Measurements from ENCODE around the gene SYCN. TPM values are rescaled to one million over a fixed set of nuclear protein-coding genes. Genes with fewer than 3 reads are reported as not detected.
"Not testable (repeated sequence)": the region's sequence is repeated elsewhere in the genome, so short reads cannot be mapped to it uniquely, and the experiment has no call there.

Gene SYCN
- total and polyA plus RNA-seq, 4 donors, result 0.18 TPM; not detected in 3

GRCh38 chr19:39230096-39230764 is 26.2 kb upstream of the SYCN start:
- Histone ChIP-seq H3K4me3 (no peak overlapping the region), H3K9me3 (ENCODE audit: control insufficient read depth in 4 of 4, insufficient read depth in 3 of 4, low read length in 3 of 4) (peaks cover 0 to 3% (median 0%) of the 10 kb centered on the region in 4 donors), H3K9ac (ENCODE audit: insufficient read depth in 1 of 2, low read length in 2 of 2) (no peak overlapping the region), H3K36me3 (ENCODE audit: control insufficient read depth in 4 of 4, insufficient read depth in 4 of 4, low read length in 4 of 4) (no peaks in the 10 kb centered on the region), H3K4me1 (ENCODE audit: control insufficient read depth in 5 of 5, insufficient read depth in 5 of 5, low read length in 5 of 5) (no peaks in the 10 kb centered on the region), H3K27ac (ENCODE audit: low read depth in 1 of 2, low read length in 1 of 2) (no peak overlapping the region), H3K27me3 (ENCODE audit: control insufficient read depth in 3 of 3, insufficient read depth in 3 of 3, low read length in 2 of 3) (peaks cover 0 to 2% (median 2%) of the 10 kb centered on the region in 3 donors)
- no peak for ATAC-seq (ENCODE audit: insufficient read depth, low FRiP score)
- WGBS, 2 donors, result 79 to 85% methylated on average over 2 of the region's 2 CpGs
- TF ChIP-seq CTCF (IDR thresholded peaks at IDR 0.05; ENCODE audit: control extremely low read depth, extremely low read depth), result no peak
- DNase-seq, result no peak

- no peak for TF ChIP-seq CTCF (IDR thresholded peaks at IDR 0.05; ENCODE audit: control extremely low read depth, extremely low read depth)
- Histone ChIP-seq H3K9ac (ENCODE audit: insufficient read depth in 1 of 2, low read length in 2 of 2) (no peak overlapping the region), H3K27me3 (ENCODE audit: control insufficient read depth in 3 of 3, insufficient read depth in 3 of 3, low read length in 2 of 3) (no peaks in the 10 kb centered on the region), H3K9me3 (ENCODE audit: control insufficient read depth in 4 of 4, insufficient read depth in 3 of 4, low read length in 3 of 4) (peaks cover 0 to 2% (median 0%) of the 10 kb centered on the region in 4 donors), H3K36me3 (ENCODE audit: control insufficient read depth in 4 of 4, insufficient read depth in 4 of 4, low read length in 4 of 4) (no peaks in the 10 kb centered on the region), H3K27ac (ENCODE audit: low read depth in 1 of 2, low read length in 1 of 2) (no peak overlapping the region), H3K4me1 (ENCODE audit: control insufficient read depth in 5 of 5, insufficient read depth in 5 of 5, low read length in 5 of 5) (peaks cover 0 to 1% (median 0%) of the 10 kb centered on the region in 5 donors), H3K4me3 (no peak overlapping the region)
- ATAC-seq (ENCODE audit: insufficient read depth, low FRiP score), result no peak
- no peak for DNase-seq
- WGBS, 2 donors, result 22 to 28% methylated on average over 3 of the region's 3 CpGs
These were observed 20.8 kb upstream of the SYCN start for GRCh38 chr19:39224910-39225309.

- H3K9ac ChIP-seq (ENCODE audit: insufficient read depth in 1 of 2, low read length in 2 of 2), result no peak overlapping the region
- no peaks in the 10 kb centered on the region for H3K36me3 ChIP-seq (ENCODE audit: control insufficient read depth in 4 of 4, insufficient read depth in 4 of 4, low read length in 4 of 4)
- 13 to 24% methylated on average over 4 of the region's 4 CpGs for WGBS, 2 donors
- H3K27me3 ChIP-seq (ENCODE audit: control insufficient read depth in 3 of 3, insufficient read depth in 3 of 3, low read length in 2 of 3), result no peaks in the 10 kb centered on the region
- H3K4me1 ChIP-seq (ENCODE audit: control insufficient read depth in 5 of 5, insufficient read depth in 5 of 5, low read length in 5 of 5), result peaks cover 0 to 1% (median 0%) of the 10 kb centered on the region in 5 donors
- H3K9me3 ChIP-seq (ENCODE audit: control insufficient read depth in 4 of 4, insufficient read depth in 3 of 4, low read length in 3 of 4), result peaks cover 0 to 2% (median 0%) of the 10 kb centered on the region in 4 donors
- no peak overlapping the region for H3K4me3 ChIP-seq
- no peak for TF ChIP-seq CTCF (IDR thresholded peaks at IDR 0.05; ENCODE audit: control extremely low read depth, extremely low read depth)
- DNase-seq (peak; percentile 20 to 53 (median 46)), ATAC-seq (ENCODE audit: insufficient read depth, low FRiP score) (no peak)
- no peak overlapping the region for H3K27ac ChIP-seq (ENCODE audit: low read depth in 1 of 2, low read length in 1 of 2)
These were observed 19.7 kb upstream of the SYCN start for GRCh38 chr19:39223703-39224279.

GRCh38 chr19:39219108-39219507 is 15.0 kb upstream of the SYCN start:
- H3K36me3 ChIP-seq (ENCODE audit: control insufficient read depth in 4 of 4, insufficient read depth in 4 of 4, low read length in 4 of 4); H3K4me3 ChIP-seq; H3K4me1 ChIP-seq (ENCODE audit: control insufficient read depth in 5 of 5, insufficient read depth in 5 of 5, low read length in 5 of 5); DNase-seq; H3K27me3 ChIP-seq (ENCODE audit: control insufficient read depth in 3 of 3, insufficient read depth in 3 of 3, low read length in 2 of 3); ATAC-seq (ENCODE audit: insufficient read depth, low FRiP score); H3K27ac ChIP-seq (ENCODE audit: low read depth in 1 of 2, low read length in 1 of 2); H3K9me3 ChIP-seq (ENCODE audit: control insufficient read depth in 4 of 4, insufficient read depth in 3 of 4, low read length in 3 of 4); H3K9ac ChIP-seq (ENCODE audit: insufficient read depth in 1 of 2, low read length in 2 of 2): not testable (repeated sequence)
- 69 to 70% methylated on average over 10 of the region's 10 CpGs for WGBS, 2 donors

All from lung (tissue), 12 donors.